SK-N-SH treated with all-trans-retinoic acid at 6 μM for 48 hours (cell line): ENCODE data around the gene PRKD2.
A peak's percentile ranks its signal among the peaks of the same experiment; 100 is the strongest.

Experiments used
- ATAC-seq: fragments of 200-7000 bp; cut with Tn5 transposase; 3 replicates; pipeline ENCODE4 v1.9.1; 2020; ENCODE audit warnings: mild to moderate bottlenecking, moderate library complexity
- ARNTL ChIP-seq: fragments of 450-650 bp; formaldehyde crosslinking; IDR thresholded peaks from 2 replicates; pipeline ENCODE4 v1.5.0; 2020; ENCODE audit warnings: low read depth, mild to moderate bottlenecking, moderate library complexity, borderline replicate concordance
- BACH2 ChIP-seq: fragments of 250-450 bp; sonication (Bioruptor Pico); IDR thresholded peaks from 2 replicates; pipeline ENCODE4 v1.9.0; 2021; ENCODE audit warnings: mild to moderate bottlenecking, borderline replicate concordance
- CREB5 ChIP-seq: fragments of 250-450 bp; sonication (Bioruptor Pico); IDR thresholded peaks from 2 replicates; pipeline ENCODE4 v1.5.1; 2020; ENCODE audit warnings: low read depth, mild to moderate bottlenecking, moderate library complexity
- CSDC2 ChIP-seq: fragments of 250-450 bp; sonication (Bioruptor Pico); IDR thresholded peaks from 2 replicates; pipeline ENCODE4 v1.5.0; 2020; ENCODE audit warnings: mild to moderate bottlenecking, moderate library complexity
- ESRRG ChIP-seq: fragments of 250-450 bp; sonication (Bioruptor Pico); IDR thresholded peaks from 2 replicates; pipeline ENCODE4 v1.6.1; 2021; ENCODE audit warnings: mild to moderate bottlenecking
- GLIS3 ChIP-seq: fragments of 250-450 bp; sonication (Bioruptor Pico); IDR thresholded peaks from 2 replicates; pipeline ENCODE4 v1.5.0; 2020; ENCODE audit warnings: mild to moderate bottlenecking, moderate library complexity
- ISL1 ChIP-seq: fragments of 250-450 bp; sonication (Bioruptor Pico); IDR thresholded peaks from 2 replicates; pipeline ENCODE4 v2.1.2; 2022; ENCODE audit warnings: mild to moderate bottlenecking, moderate library complexity
- OSR1 ChIP-seq: fragments of 250-450 bp; sonication (Bioruptor Pico); IDR thresholded peaks from 2 replicates; pipeline ENCODE4 v1.8.0; 2022; ENCODE audit warnings: moderate library complexity, mild to moderate bottlenecking, inconsistent platforms
- POU6F1 ChIP-seq: fragments of 250-450 bp; sonication (Bioruptor Pico); IDR thresholded peaks from 2 replicates; pipeline ENCODE4 v1.8.0; 2021; ENCODE audit warnings: low read depth, mild to moderate bottlenecking, moderate library complexity, borderline replicate concordance
- PPARA ChIP-seq: fragments of 250-450 bp; sonication (Bioruptor Pico); IDR thresholded peaks from 2 replicates; pipeline ENCODE4 v1.5.0; 2020; ENCODE audit warnings: mild to moderate bottlenecking, borderline replicate concordance
- RARB ChIP-seq: fragments of 250-450 bp; sonication (Bioruptor Pico); IDR thresholded peaks from 2 replicates; pipeline ENCODE4 v1.8.0; 2021; ENCODE audit warnings: mild to moderate bottlenecking, moderate library complexity
- SNAI2 ChIP-seq: fragments of 250-450 bp; sonication (Bioruptor Pico); IDR thresholded peaks from 2 replicates; pipeline ENCODE4 v1.5.0; 2020; ENCODE audit warnings: mild to moderate bottlenecking, moderate library complexity
- TCF4 ChIP-seq: fragments of 250-450 bp; sonication (Bioruptor Pico); IDR thresholded peaks from 2 replicates; pipeline ENCODE4 v1.8.0; 2021; ENCODE audit warnings: mild to moderate bottlenecking, moderate library complexity, borderline replicate concordance
- TOX ChIP-seq: fragments of 250-450 bp; sonication (Bioruptor Pico); IDR thresholded peaks from 2 replicates; pipeline ENCODE4 v1.8.0; 2021; ENCODE audit warnings: mild to moderate bottlenecking, moderate library complexity, borderline replicate concordance
- ZC3H10 ChIP-seq: fragments of 250-450 bp; sonication (Bioruptor Pico); IDR thresholded peaks from 2 replicates; pipeline ENCODE4 v1.5.1; 2021; ENCODE audit warnings: mild to moderate bottlenecking, moderate library complexity
- ZFP3 ChIP-seq: fragments of 250-450 bp; sonication (Bioruptor Pico); IDR thresholded peaks from 2 replicates; pipeline ENCODE4 v1.5.0; 2020; ENCODE audit warnings: mild to moderate bottlenecking, moderate library complexity
- ZFP30 ChIP-seq: fragments of 450-650 bp; formaldehyde crosslinking; IDR thresholded peaks from 2 replicates; pipeline ENCODE4 v1.5.0; 2022; ENCODE audit warnings: mild to moderate bottlenecking, moderate library complexity
- ZNF565 ChIP-seq: fragments of 450-650 bp; formaldehyde crosslinking; conservative IDR thresholded peaks from 2 replicates; pipeline ENCODE4 v1.5.0; 2020; ENCODE audit warnings: low read depth, mild to moderate bottlenecking, moderate library complexity
- ZNF70 ChIP-seq: fragments of 450-650 bp; formaldehyde crosslinking; IDR thresholded peaks from 2 replicates; pipeline ENCODE4 v1.5.0; 2020; ENCODE audit warnings: mild to moderate bottlenecking, moderate library complexity
- ZNF8 ChIP-seq: fragments of 450-650 bp; formaldehyde crosslinking; IDR thresholded peaks from 2 replicates; pipeline ENCODE4 v1.5.0; 2020; ENCODE audit warnings: mild to moderate bottlenecking, moderate library complexity

Gene PRKD2

GRCh38 chr19:46755853-46756543, 39.1 kb upstream of the PRKD2 start (continued):
- no peak for TF ChIP-seq POU6F1
- TF ChIP-seq ZNF8 (CRISPR knock-in tag), result no peak
- TF ChIP-seq ZFP30 (CRISPR knock-in tag), result no peak
- TF ChIP-seq ZFP3, result no peak
- no peak for TF ChIP-seq SNAI2 (CRISPR knock-in tag)

GRCh38 chr19:46755077-46755852, 38.4 kb upstream of the PRKD2 start:
- TF ChIP-seq OSR1 (no peak), GLIS3 (CRISPR knock-in tag) (no peak), ZFP30 (CRISPR knock-in tag) (no peak), POU6F1 (no peak), ZFP3 (no peak), ARNTL (CRISPR knock-in tag) (no peak), SNAI2 (CRISPR knock-in tag) (no peak), ZNF565 (CRISPR knock-in tag) (no peak)
- ATAC-seq, result no peak

GRCh38 chr19:46753420-46754155, 36.7 kb upstream of the PRKD2 start:
- no peak for TF ChIP-seq ZC3H10 (CRISPR knock-in tag)
- no peak for TF ChIP-seq SNAI2 (CRISPR knock-in tag)
- no peak for TF ChIP-seq BACH2
- no peak for TF ChIP-seq ARNTL (CRISPR knock-in tag)
- TF ChIP-seq CSDC2, result no peak
- ATAC-seq, result peak; percentile 43

GRCh38 chr19:46748325-46749109, 31.6 kb upstream of the PRKD2 start:
- peak; percentile 35; the same call in 1 of the 3 replicates for ATAC-seq
- TF ChIP-seq ZNF565 (CRISPR knock-in tag), result no peak
- no peak for TF ChIP-seq ZFP3
- TF ChIP-seq PPARA, result no peak
- no peak for TF ChIP-seq ZNF70 (CRISPR knock-in tag)
- no peak for TF ChIP-seq RARB (CRISPR knock-in tag)
- no peak for TF ChIP-seq BACH2
- TF ChIP-seq CREB5 (CRISPR knock-in tag), result no peak
- TF ChIP-seq TCF4 (CRISPR knock-in tag), result no peak
- TF ChIP-seq ZFP30 (CRISPR knock-in tag), result no peak
- no peak for TF ChIP-seq ZC3H10 (CRISPR knock-in tag)
- no peak for TF ChIP-seq POU6F1
- TF ChIP-seq ESRRG (CRISPR knock-in tag), result no peak
- TF ChIP-seq OSR1, result no peak
- TF ChIP-seq ZNF8 (CRISPR knock-in tag), result no peak
- no peak for TF ChIP-seq TOX (CRISPR knock-in tag)
- TF ChIP-seq ARNTL (CRISPR knock-in tag), result no peak
- no peak for TF ChIP-seq GLIS3 (CRISPR knock-in tag)
- TF ChIP-seq CSDC2, result no peak
- no peak for TF ChIP-seq ISL1 (CRISPR knock-in tag)
